ENCODE measurements around the gene HIVEP1. TPM values are rescaled to one million over a fixed set of nuclear protein-coding genes. Genes with fewer than 3 reads are reported as not detected.

The HIVEP1 gene
- total and polyA plus RNA-seq, 2 of the 13 experiments (the other 11 are each of a cell fraction or from before 2014, with no cell fraction given), result 7.4 to 9.9 TPM

DNA sequence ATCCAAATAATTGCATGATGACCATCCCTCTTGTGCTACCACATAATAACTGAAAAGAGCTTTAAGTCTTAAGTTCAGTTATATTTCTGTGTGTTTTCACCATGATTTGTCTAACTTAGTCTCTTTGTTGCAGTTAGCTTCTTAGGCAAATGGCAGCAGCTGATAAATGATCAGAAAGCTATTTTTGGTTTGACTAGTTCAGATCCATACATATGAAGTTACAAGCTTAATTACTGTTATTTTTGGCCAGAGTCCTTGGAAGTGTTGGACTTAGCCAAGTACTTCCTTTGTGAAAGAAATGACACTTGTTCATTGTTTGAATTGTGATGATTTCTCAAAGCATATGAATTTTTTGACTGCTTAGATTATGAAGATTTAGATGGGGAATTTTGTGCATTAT, 54.2 kb downstream of the HIVEP1 start:
- H3K4me1 ChIP-seq (ENCODE audit: insufficient read depth, low read length), result peaks cover 5% of the 10 kb centered on the region
- peaks cover 5% of the 10 kb centered on the region for H4K20me1 ChIP-seq (ENCODE audit: insufficient read depth, low read length)
- H3K36me3 ChIP-seq (replicated peaks in 1 of 2; ENCODE audit: control insufficient read depth in 1 of 2, insufficient read depth in 2 of 2, low read length in 2 of 2), result no peaks in the 10 kb centered on the region
- ATAC-seq (no peak), FAIRE-seq (no peak), DNase-seq (ENCODE audit: low spot score) (no peak)
- no peak overlapping the region for H2AFZ ChIP-seq (ENCODE audit: low read length)
- intact Hi-C loops (cut with micrococcal nuclease; ENCODE audit: unreplicated experiment), result no loop called here
- no peak overlapping the region for H3K27ac ChIP-seq (ENCODE audit: extremely low read length, insufficient read depth, low read length)
- in situ Hi-C loops (cut with HindIII; ENCODE audit: extremely low pct_ligation_motif_present, low pct_unique_long_range_greater_than_20kb), result no loop called here
- TF ChIP-seq POGZ (CRISPR knock-in tag; IDR thresholded peaks at IDR 0.05) (no peak), NONO (IDR thresholded peaks at IDR 0.05) (no peak), NONO (CRISPR knock-in tag; conservative IDR thresholded peaks at IDR 0.05) (no peak), ZNF552 (CRISPR knock-in tag; IDR thresholded peaks at IDR 0.05; ENCODE audit: borderline replicate concordance) (no peak), KMT2B (CRISPR knock-in tag; IDR thresholded peaks at IDR 0.05) (no peak), SNAI1 (CRISPR knock-in tag; IDR thresholded peaks at IDR 0.05; ENCODE audit: borderline replicate concordance) (no peak)
- TF ChIP-seq, protein P1, sequence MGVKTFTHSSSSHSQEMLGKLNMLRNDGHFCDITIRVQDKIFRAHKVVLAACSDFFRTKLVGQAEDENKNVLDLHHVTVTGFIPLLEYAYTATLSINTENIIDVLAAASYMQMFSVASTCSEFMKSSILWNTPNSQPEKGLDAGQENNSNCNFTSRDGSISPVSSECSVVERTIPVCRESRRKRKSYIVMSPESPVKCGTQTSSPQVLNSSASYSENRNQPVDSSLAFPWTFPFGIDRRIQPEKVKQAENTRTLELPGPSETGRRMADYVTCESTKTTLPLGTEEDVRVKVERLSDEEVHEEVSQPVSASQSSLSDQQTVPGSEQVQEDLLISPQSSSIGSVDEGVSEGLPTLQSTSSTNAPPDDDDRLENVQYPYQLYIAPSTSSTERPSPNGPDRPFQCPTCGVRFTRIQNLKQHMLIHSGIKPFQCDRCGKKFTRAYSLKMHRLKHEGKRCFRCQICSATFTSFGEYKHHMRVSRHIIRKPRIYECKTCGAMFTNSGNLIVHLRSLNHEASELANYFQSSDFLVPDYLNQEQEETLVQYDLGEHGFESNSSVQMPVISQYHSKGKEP (CRISPR knock-in tag; IDR thresholded peaks at IDR 0.05), result no peak
- H3K9me3 ChIP-seq (ENCODE audit: low read length), result no peaks in the 10 kb centered on the region
- H3K79me2 ChIP-seq (ENCODE audit: insufficient read depth, low read length), result no peaks in the 10 kb centered on the region
- no peaks in the 10 kb centered on the region for H3K27me3 ChIP-seq (ENCODE audit: control insufficient read depth in 1 of 2, insufficient read depth in 2 of 2, low read length in 2 of 2)
- H3K4me3 ChIP-seq (replicated peaks in 1 of 3; ENCODE audit: insufficient read depth in 1 of 3, low read depth in 2 of 3, low read length in 3 of 3), result no peak overlapping the region
- no TSS peak for BruUV-seq (replicated peaks)
- H3K4me2 ChIP-seq (ENCODE audit: low read depth, low read length), result no peak overlapping the region
- CTCF ChIA-PET (ENCODE audit: low intra/inter-chr PET ratio, low total read pairs), result no interaction called here
- H3K9ac ChIP-seq (ENCODE audit: insufficient read depth, low read depth, low read length), result no peak overlapping the region
- POLR2A ChIA-PET, result no interaction called here

DNA sequence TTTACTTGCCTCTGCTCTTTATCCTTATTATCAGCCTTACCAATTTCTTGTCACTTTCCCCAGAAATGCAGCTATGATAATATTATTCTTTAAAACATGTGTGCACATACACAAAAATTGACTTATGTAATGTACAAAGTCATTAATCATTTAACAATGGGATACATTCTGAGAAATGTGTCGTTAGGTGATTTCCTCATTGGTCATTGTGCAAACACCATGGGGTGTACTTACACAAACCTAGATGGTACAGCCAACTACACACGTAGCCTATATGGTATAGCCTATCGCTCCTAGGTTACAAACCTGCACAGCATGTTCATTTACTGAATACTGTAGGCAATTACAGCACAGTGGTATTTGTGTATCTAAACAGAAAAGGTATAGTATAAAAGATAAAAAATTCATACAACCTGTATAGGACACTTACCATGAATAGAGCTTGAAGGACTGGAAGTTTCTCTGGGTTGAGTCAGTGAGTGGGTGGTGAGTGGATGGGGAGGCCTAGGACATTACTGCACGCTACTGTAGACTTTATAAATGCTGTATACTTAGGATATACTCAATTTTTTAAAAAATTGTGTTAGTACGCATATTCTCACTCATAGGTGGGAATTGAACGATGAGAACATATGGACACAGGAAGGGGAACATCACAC, 56.9 kb downstream of the HIVEP1 start:
- POLR2A ChIA-PET, result no interaction called here
- no peak overlapping the region for H2AFZ ChIP-seq (ENCODE audit: low read length)
- no peaks in the 10 kb centered on the region for H3K27me3 ChIP-seq (ENCODE audit: control insufficient read depth in 1 of 2, insufficient read depth in 2 of 2, low read length in 2 of 2)
- no peak overlapping the region for H3K4me2 ChIP-seq (ENCODE audit: low read depth, low read length)
- H3K4me1 ChIP-seq (ENCODE audit: insufficient read depth, low read length), result peaks cover 7% of the 10 kb centered on the region
- H3K4me3 ChIP-seq (replicated peaks in 1 of 3; ENCODE audit: insufficient read depth in 1 of 3, low read depth in 2 of 3, low read length in 3 of 3), result no peak overlapping the region
- ATAC-seq (no peak), FAIRE-seq (no peak), DNase-seq (ENCODE audit: low spot score) (no peak)
- peaks cover 3% of the 10 kb centered on the region for H4K20me1 ChIP-seq (ENCODE audit: insufficient read depth, low read length)
- no peak overlapping the region for H3K27ac ChIP-seq (ENCODE audit: extremely low read length, insufficient read depth, low read length)
- H3K79me2 ChIP-seq (ENCODE audit: insufficient read depth, low read length), result no peaks in the 10 kb centered on the region
- no peak for TF ChIP-seq TOPORS (CRISPR knock-in tag; IDR thresholded peaks at IDR 0.05)
- TF ChIP-seq ZNF563 (CRISPR knock-in tag; IDR thresholded peaks at IDR 0.05), result no peak
- no peak for TF ChIP-seq ZMYM4 (CRISPR knock-in tag; IDR thresholded peaks at IDR 0.05)
- no peak for TF ChIP-seq ZNF547 (CRISPR knock-in tag; IDR thresholded peaks at IDR 0.05)
- TF ChIP-seq HMGA1 (CRISPR knock-in tag; conservative IDR thresholded peaks at IDR 0.05), result no peak
- intact Hi-C loops (cut with micrococcal nuclease; ENCODE audit: unreplicated experiment) (no loop called here), in situ Hi-C loops (cut with HindIII; ENCODE audit: extremely low pct_ligation_motif_present, low pct_unique_long_range_greater_than_20kb) (no loop called here)
- WGBS (ENCODE audit: low lambda C conversion rate), result 94% methylated on average over 6 of the region's 6 CpGs
- BruUV-seq (replicated peaks), result no TSS peak
- CTCF ChIA-PET (ENCODE audit: low intra/inter-chr PET ratio, low total read pairs), result no interaction called here
- H3K36me3 ChIP-seq (replicated peaks in 1 of 2; ENCODE audit: control insufficient read depth in 1 of 2, insufficient read depth in 2 of 2, low read length in 2 of 2), result no peaks in the 10 kb centered on the region
- H3K9me3 ChIP-seq (ENCODE audit: low read length), result no peaks in the 10 kb centered on the region
- H3K9ac ChIP-seq (ENCODE audit: insufficient read depth, low read depth, low read length), result no peak overlapping the region

All from HepG2 (cell line).